ENCODE data around the gene YIPF5.

YIPF5 gene

GRCh38 chr5:144177548-144177947 is 7.1 kb upstream of the YIPF5 start:
- DNase-seq = no peak

GRCh38 chr5:144173766-144174165 is 3.3 kb upstream of the YIPF5 start:
- DNase-seq = no peak

GRCh38 chr5:144169904-144170275 is 569 bp downstream of the YIPF5 start:
- DNase-seq = no peak

DNA sequence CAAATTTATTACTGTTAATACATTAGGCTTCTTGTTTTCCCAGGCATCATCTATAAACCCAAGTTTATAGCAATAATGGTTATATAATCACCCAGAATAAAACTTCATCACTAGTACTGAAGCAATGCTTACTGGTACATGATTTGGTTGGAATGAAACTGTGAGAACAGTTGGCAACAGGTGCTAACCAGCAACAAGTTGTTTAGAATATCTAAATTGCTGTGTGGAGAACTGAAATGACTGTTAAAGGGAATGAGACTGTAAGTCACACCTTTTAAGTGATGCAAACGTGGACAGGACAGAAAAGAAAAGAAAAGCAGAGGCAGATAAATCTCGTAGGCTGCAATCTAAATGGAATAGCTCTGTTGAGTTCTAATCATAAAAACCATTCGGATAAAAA is 2.5 kb downstream of the YIPF5 start:
- DNase-seq = no peak

GRCh38 chr5:144166696-144167095 is 3.8 kb downstream of the YIPF5 start:
- no peak for DNase-seq

DNA sequence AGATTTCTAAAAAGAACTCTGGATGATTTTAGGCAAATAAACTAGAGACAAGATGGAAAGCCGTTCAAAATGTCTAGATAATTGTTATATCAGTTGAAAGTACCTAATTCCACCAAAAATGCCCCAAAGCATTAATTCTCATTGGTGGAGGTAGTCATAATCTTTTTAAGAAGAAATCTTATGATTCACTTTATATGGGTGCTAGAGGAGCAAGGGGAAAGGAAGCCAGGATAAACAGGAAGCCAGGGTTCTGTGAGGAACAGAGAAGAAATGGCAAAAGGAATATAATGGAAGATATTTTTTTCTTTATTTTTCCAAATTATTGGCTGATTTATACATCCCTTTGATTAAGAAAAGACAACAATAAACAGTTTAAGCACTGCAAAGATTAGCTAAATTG is 7.8 kb downstream of the YIPF5 start:
- no peak for DNase-seq

DNA sequence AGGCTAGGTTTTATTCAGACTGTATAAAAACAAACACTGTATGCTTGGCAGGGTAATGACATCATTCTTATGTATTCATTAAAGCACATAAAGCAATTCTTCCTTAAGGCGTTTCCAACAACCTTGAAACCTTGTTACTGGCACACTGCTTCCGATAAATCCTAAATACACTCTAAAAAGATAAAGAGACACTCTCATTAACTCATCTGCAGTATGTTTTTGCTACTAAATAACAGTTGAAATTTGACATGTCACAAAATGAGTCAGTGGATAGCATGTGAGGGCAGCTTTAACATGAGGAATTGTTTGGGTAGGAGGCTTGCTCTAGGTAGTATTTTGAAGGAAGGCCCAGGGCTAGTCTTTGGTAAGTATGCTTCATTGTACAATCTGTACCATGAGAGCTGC is 13.7 kb downstream of the YIPF5 start:
- DNase-seq = no peak

GRCh38 chr5:144151026-144151425 is 19.4 kb downstream of the YIPF5 start:
- no peak for DNase-seq

DNA sequence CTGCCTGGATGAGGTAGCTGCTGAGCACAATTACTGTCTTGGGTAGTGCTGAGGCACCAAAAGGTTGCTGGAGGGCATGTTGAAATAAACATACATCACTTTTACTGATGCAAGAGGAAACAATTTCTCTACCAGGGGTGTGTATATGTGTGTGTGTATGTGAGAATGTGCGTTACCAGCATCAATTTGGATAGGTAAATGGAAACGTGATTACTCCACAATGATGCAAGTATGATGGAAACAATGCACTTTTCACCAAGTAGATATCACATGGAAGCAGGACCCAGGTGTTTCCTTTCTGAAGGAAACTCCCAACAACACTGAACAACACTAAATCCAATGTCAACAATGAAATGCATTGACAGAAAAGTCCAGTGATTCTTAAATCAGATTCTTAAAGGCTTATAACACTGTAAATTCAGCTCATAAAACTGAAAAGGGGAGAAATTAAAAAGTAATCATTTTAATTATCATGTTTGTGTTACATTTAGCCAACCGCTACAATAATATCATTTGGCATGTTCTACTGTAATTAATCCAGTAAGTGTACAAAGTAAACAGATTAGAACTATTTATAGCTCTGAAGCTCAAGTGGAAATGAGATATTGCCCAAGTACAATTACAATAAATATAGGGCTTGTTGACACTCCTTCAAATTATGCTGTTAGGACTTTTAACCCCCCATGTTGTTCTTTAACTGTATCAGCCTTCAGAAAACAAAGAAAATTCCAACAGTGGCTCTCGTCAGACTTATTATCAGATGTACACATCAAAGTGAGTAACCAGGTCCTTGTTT is 25.3 kb downstream of the YIPF5 start:
- DNase-seq = no peak

DNA sequence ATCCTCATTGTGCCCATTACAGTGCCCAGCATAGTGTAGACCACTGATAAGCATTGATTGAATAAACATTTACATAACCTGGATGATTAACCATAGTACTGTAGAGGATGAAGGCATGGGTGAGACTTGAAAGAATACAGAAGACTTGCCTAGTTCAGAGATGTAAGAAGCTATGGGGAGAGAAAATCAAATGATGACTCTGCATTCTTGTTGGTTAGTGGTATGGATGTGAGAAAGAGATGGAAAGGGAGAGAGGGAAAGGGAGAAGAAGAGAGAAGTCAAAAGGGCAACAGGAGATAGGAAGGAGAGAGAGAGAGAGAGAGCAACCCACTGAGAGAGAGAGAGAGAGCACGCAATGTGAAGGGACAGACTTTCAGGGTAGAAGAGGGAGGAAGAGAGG is 26.8 kb downstream of the YIPF5 start:
- no peak for DNase-seq

GRCh38 chr5:144142824-144143162 is 27.7 kb downstream of the YIPF5 start:
- no peak for DNase-seq

DNA sequence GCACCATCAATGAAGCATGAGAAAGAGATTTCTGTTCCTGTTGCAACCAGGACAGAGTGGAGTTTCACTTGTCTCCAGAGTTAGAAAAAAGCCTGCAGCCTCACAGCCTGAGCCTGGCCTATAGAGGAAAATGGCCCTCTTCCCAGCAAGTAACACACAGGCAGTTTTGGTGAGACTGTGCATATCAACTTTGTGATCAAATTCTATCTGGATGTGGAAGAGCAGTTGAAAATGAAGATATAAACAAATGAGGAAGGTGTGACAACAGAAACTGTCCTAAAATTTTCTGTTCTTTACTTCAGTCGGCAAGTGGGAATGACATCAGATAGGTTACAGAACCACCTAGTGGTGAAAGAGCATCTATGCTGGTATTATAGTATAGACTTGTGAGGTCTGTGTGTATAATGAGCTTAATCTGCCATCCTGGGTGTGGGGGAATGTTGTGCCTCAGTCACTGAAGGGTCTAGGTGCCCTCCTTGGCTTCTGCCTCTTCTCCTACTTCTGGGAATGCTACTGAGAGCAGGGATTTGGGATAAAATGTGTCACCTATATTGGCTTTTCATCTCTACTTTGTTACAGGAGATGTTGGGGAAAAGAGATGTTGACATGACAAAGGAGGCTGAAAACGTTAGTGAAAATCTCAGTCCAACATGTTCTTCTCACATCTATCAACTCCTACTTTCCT is 28.2 kb downstream of the YIPF5 start:
- peak; percentile 28 for DNase-seq

DNA sequence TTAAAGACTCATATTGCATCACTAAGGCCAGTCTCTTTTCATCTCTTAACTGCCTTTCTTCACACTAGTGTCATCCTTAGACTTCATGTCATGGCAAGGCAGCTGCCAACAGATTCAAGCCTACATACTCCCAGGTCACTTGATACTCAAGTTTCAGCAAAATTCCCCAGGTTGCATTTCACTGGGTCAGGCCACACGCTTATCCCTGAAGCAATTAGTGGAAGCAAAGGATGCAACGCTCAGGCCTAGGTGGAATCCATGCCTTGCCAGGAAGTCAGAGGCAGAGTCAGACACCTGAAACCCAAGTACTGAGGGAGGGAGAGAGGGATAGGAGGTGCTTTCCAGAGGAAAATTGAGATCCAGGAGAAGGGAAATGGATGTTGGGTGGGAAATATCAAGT is 28.9 kb downstream of the YIPF5 start:
- no peak for DNase-seq

DNA sequence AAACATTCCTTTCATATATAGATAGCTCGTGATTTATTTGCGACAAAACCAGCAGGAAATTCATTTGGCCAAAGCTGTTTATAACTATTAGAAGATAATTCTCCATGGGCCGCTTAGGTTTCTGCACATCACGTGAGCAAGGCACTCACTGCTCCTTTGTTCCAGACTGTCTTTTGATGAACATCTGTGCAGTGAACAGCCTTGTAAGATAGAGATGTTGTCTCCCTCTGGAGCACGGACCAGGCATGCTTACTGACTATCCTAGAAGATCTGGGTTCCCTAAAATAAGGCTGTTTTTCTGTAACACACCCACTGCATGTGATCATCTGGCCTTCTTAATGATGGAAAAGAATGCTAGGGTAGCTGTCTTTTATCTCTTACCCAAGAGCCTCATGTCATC is 30.9 kb downstream of the YIPF5 start:
- no peak for DNase-seq

GRCh38 chr5:144135113-144135762 is 35.2 kb downstream of the YIPF5 start:
- DNase-seq = no peak

DNA sequence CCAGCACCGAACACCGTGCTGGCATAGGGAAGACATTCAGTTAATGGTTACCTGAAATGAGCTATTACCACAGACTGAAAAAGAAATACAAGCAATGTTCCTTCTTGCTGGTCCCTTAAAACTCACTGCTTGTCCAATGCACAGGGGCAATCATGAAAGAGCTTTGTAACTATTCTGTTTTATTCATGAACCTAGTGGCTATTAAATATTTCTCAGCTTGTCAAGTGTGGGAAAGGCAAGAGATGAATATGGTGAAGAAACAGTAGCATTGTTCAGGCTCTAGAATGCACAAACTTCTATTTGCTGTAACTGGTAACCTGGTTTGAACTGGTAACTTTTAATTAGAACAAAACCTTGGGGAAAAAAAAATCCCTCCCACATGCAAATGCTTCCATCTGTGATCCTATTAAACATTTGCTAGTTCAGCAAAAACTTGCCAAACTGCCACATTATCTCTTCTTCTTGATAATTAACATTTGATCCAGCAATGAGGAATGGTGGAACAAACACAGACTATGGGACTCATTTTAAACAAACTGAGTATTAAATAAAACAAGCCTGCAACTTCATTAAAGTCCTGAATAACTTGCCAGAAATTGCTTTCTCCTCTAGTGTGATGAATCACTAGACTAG is 36.1 kb downstream of the YIPF5 start:
- DNase-seq = no peak

GRCh38 chr5:144133050-144133633 is 37.3 kb downstream of the YIPF5 start:
- DNase-seq = no peak

GRCh38 chr5:144131261-144131660 is 39.2 kb downstream of the YIPF5 start:
- no peak for DNase-seq

GRCh38 chr5:144130306-144130705 is 40.2 kb downstream of the YIPF5 start:
- DNase-seq = no peak

DNA sequence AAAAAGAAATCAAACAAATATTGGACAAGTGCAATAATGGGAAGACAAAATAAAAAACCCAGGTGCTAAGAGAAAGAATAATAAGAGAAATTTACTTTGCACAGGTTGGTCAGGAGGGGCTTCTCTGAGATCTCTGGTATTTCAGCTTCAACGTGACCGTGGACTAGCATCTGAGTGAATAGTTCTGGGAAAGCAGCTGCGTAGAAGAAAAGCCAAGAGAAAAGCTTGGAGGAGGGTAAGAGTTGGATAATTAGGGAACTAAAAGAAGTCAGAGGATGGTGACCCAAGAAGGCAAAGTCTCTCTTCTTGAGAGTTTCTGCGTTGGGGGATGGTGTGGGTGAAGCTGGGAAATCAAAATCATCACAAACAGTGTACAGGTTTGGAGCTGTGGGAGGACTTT is 41.6 kb downstream of the YIPF5 start:
- DNase-seq = no peak

- no peak for DNase-seq
Measured at GRCh38 chr5:144126707-144127106, 43.8 kb downstream of the YIPF5 start.

DNA sequence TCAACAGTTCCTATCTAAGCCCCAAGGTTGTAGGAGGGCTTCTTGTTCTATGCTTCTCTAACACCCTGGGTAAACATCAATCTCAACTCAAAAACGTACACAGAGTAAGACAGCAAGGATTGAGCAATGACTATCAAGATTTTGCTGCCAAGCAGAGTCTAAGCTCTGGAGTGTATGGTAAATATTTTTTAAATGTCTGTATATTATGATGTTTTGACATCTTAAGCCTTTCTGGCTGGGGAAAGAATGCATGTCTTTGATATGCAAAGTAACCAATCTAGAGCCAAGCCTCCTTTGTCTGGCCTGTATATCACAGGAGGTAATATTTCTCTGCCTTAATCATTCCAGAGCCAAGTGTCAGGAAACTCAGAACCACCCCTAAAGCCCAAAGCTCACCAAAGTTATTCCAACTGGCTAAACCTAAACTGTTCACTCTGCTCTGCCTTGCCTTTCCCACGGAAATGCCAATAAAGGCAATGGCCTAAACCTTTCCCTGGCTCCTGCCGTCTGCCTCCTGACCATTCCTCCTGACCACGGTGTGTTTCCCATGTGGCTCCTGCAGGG is 45.2 kb downstream of the YIPF5 start:
- no peak for DNase-seq

DNA sequence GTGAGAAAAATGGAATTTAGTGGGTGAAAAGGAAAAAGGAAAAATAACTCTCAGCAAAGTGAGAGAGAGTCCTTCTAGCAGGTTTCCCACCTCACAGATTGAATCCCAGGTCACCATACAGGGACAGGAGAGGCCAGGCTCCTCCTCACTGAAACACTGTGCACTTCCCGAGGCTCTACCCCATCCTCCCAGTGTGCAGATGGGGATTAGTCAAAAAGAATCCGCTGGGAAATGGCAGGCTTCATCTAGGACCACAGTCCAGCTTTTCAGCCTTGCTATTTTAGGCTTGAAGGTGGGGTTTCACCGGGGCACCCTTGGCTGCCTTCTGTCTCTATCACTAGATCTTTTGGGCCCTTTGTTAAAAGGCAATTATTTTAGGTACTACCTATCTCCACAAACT is 47.8 kb downstream of the YIPF5 start:
- DNase-seq = no peak

Data from NCI-H2227 treated with DMSO at 0.1 percent for 48 hours (cell line).